Neural cell (in vitro differentiated cells): ENCODE results near the gene SWAP70. TPM values are rescaled to one million over a fixed set of nuclear protein-coding genes. Genes with fewer than 3 reads are reported as not detected.

Experiments
- H2AFZ ChIP-seq: fragments of 200-600, 300-800 bp; sonication (generic), shearing (Covaris generic); 2 replicates; pipeline ENCODE4 v1.6.0; 2014; ENCODE audit warnings: low read depth, mild to moderate bottlenecking, antibody characterized with exemption, low read length, moderate library complexity
- H3F3A ChIP-seq: fragments of 200-600 bp; shearing (Covaris generic); 2 replicates; pipeline ENCODE4 v1.6.1; 2016; ENCODE audit warnings: mild to moderate bottlenecking, moderate library complexity, mixed read lengths, antibody characterized with exemption, low read length; ENCODE audit not compliant: insufficient read depth, poor library complexity, severe bottlenecking
- H3K27ac ChIP-seq: fragments of 200-600, 300-800 bp; sonication (generic), shearing (Covaris generic); 2 replicates; pipeline ENCODE4 v1.5.1; 2014; ENCODE audit warnings: mild to moderate bottlenecking, low read length, moderate library complexity
- H3K27me3 ChIP-seq: fragments of 300-800, 200-600 bp; sonication (generic), shearing (Covaris generic); 2 replicates; pipeline ENCODE4 v1.6.0; 2014; ENCODE audit warnings: mild to moderate bottlenecking, low read depth, low read length, moderate library complexity; ENCODE audit not compliant: insufficient read depth
- H3K36me3 ChIP-seq: fragments of 300-800, 200-600 bp; sonication (generic), shearing (Covaris generic); 2 replicates; pipeline ENCODE4 v1.5.1; 2014; ENCODE audit warnings: mild to moderate bottlenecking, antibody characterized with exemption, low read length, moderate library complexity; ENCODE audit not compliant: insufficient read depth
- H3K4me2 ChIP-seq: fragments of 300-800, 200-600 bp; sonication (generic), shearing (Covaris generic); 2 replicates; pipeline ENCODE4 v1.6.0; 2014; ENCODE audit warnings: mild to moderate bottlenecking, low read length
- H3K4me3 ChIP-seq: fragments of 300-800, 200-600 bp; sonication (generic), shearing (Covaris generic); 2 replicates; pipeline ENCODE4 v1.5.1; 2014; ENCODE audit warnings: mild to moderate bottlenecking, low read length, moderate library complexity
- H3K79me2 ChIP-seq: fragments of 200-600 bp; shearing (Covaris generic); replicated peaks from 2 replicates; pipeline ENCODE4 v1.6.0; 2014; ENCODE audit warnings: mild to moderate bottlenecking, low read length, moderate library complexity; ENCODE audit not compliant: insufficient read depth
- H3K9ac ChIP-seq: fragments of 300-800, 200-600 bp; sonication (generic), shearing (Covaris generic); 2 replicates; pipeline ENCODE4 v1.6.1; 2016; ENCODE audit warnings: mild to moderate bottlenecking, low read length, mixed read lengths
- H3K9me2 ChIP-seq: fragments of 200-600 bp; shearing (Covaris generic); 2 replicates; pipeline ENCODE4 v1.6.1; 2016; ENCODE audit warnings: mild to moderate bottlenecking, low read length, mixed read lengths; ENCODE audit not compliant: insufficient read depth
- H3K9me3 ChIP-seq: fragments of 200-600, 300-800 bp; sonication (generic), shearing (Covaris generic); 2 replicates; pipeline ENCODE4 v1.6.1; 2016; ENCODE audit warnings: mild to moderate bottlenecking, mixed run types, low read length, moderate library complexity, mixed read lengths
- H4K20me1 ChIP-seq: fragments of 200-600 bp; shearing (Covaris generic); 2 replicates; pipeline ENCODE4 v1.6.1; 2016; ENCODE audit warnings: mild to moderate bottlenecking, mixed run types; ENCODE audit not compliant: insufficient read depth
- EP300 ChIP-seq: fragments of 450-650 bp; conservative IDR thresholded peaks from 2 replicates; pipeline ENCODE4 v1.6.1; 2014; ENCODE audit warnings: antibody characterized with exemption, mild to moderate bottlenecking, moderate library complexity; ENCODE audit not compliant: poor library complexity, severe bottlenecking
- EZH2 ChIP-seq: fragments of 200-600, 300-800 bp; shearing (Covaris generic), sonication (generic); IDR thresholded peaks from 2 replicates; pipeline ENCODE4 v1.6.1; 2014; ENCODE audit warnings: antibody characterized with exemption, low read length, borderline replicate concordance, mild to moderate bottlenecking; ENCODE audit not compliant: insufficient read depth, poor library complexity, severe bottlenecking
- MXI1 ChIP-seq: fragments of 450-650 bp; conservative IDR thresholded peaks from 2 replicates; pipeline ENCODE4 v1.6.1; 2014; ENCODE audit warnings: antibody characterized with exemption, mild to moderate bottlenecking; ENCODE audit not compliant: poor library complexity, severe bottlenecking
- POLR2AphosphoS5 ChIP-seq: IDR thresholded peaks from 2 replicates; pipeline ENCODE4 v1.6.1; 2012
- RAD21 ChIP-seq: fragments of 450-650 bp; conservative IDR thresholded peaks from 2 replicates; pipeline ENCODE4 v1.6.1; 2014; ENCODE audit warnings: antibody characterized with exemption, mild to moderate bottlenecking, moderate library complexity
- SMC3 ChIP-seq: fragments of 450-650 bp; conservative IDR thresholded peaks from 2 replicates; pipeline ENCODE4 v1.6.1; 2014; ENCODE audit warnings: antibody characterized with exemption, mild to moderate bottlenecking, moderate library complexity; ENCODE audit not compliant: poor library complexity
- TAF1 ChIP-seq: IDR thresholded peaks from 2 replicates; pipeline ENCODE4 v1.6.1; 2012; ENCODE audit warnings: low read depth
- polyA plus RNA-seq: library from polyadenylated mRNA; depleted of rRNA; stranded (reverse); fragments of >200 nt; gene quantifications from 2 replicates; pipeline ENCODE4 v1.2.3, GENCODE V29; 2014
- TF ChIP-seq, protein P1 (sequence below): IDR thresholded peaks from 2 replicates; pipeline ENCODE4 v1.6.1; 2012; ENCODE audit warnings: borderline replicate concordance
- TF ChIP-seq, protein P2 (sequence below): fragments of 450-650 bp; IDR thresholded peaks from 2 replicates; pipeline ENCODE4 v1.5.1; 2014; ENCODE audit warnings: antibody characterized with exemption, mild to moderate bottlenecking, moderate library complexity; ENCODE audit not compliant: poor library complexity, severe bottlenecking

Gene SWAP70
- polyA plus RNA-seq, 1 donor from 2014 or later, result 1.4 TPM

DNA sequence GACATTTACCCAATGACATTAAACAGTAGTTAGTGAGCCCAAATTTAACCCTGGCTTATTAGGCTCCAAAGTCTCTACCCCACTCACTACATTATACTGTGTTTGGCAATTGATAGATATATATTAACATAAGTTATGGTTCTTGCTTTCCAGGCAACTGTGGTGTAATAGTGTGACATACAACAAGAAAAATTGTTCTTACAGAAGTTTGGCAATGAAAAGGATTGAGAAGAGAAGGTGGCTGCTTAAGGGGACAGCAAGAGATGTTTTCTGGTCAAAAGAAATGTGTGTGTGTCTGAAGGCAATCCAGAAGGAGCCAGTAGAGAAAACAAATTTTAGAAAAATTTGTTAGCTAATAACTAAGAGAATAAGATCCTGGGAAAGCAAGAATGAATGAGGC is 132.4 kb downstream of the SWAP70 start:
- Histone ChIP-seq H3K4me2 (no peak overlapping the region), H3F3A (no peaks in the 10 kb centered on the region), H4K20me1 (no peaks in the 10 kb centered on the region), H2AFZ (no peak overlapping the region), H3K79me2 (no peaks in the 10 kb centered on the region), H3K27me3 (no peaks in the 10 kb centered on the region), H3K9me2 (no peaks in the 10 kb centered on the region), H3K27ac (no peak overlapping the region), H3K36me3 (no peaks in the 10 kb centered on the region), H3K9ac (no peak overlapping the region), H3K9me3 (no peaks in the 10 kb centered on the region), H3K4me3 (no peak overlapping the region)
- TF ChIP-seq EP300, result no peak

DNA sequence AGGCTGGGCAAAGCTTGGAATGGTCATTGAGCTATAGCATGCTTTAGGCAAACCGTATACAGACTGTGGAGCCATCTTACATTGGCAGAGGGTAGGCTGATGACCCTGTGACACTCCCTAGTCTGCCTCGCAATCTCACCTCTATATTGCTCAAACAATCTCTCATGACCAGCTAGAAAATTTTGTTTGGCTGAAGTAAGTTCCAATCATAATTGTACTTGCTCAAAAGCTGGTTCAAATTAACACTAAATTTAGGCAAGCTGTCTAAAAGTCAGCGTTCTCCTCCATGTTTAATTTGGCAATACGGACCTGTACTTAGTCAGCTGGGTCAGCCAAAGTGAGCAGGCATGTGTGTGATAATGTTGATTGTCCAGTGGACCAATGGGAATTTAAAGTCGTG is 133.0 kb downstream of the SWAP70 start:
- Histone ChIP-seq H3F3A (no peaks in the 10 kb centered on the region), H4K20me1 (no peaks in the 10 kb centered on the region), H3K27ac (no peak overlapping the region), H3K9me3 (no peaks in the 10 kb centered on the region), H3K4me2 (no peak overlapping the region), H3K4me3 (no peak overlapping the region), H3K79me2 (no peaks in the 10 kb centered on the region), H3K9me2 (no peaks in the 10 kb centered on the region), H3K36me3 (no peaks in the 10 kb centered on the region), H3K27me3 (no peaks in the 10 kb centered on the region), H2AFZ (no peak overlapping the region), H3K9ac (no peak overlapping the region)
- no peak for TF ChIP-seq RAD21
- TF ChIP-seq MXI1, result no peak
- no peak for TF ChIP-seq POLR2AphosphoS5
- TF ChIP-seq TAF1, result no peak
- TF ChIP-seq EP300, result no peak
- no peak for TF ChIP-seq SMC3
- TF ChIP-seq, protein P1, sequence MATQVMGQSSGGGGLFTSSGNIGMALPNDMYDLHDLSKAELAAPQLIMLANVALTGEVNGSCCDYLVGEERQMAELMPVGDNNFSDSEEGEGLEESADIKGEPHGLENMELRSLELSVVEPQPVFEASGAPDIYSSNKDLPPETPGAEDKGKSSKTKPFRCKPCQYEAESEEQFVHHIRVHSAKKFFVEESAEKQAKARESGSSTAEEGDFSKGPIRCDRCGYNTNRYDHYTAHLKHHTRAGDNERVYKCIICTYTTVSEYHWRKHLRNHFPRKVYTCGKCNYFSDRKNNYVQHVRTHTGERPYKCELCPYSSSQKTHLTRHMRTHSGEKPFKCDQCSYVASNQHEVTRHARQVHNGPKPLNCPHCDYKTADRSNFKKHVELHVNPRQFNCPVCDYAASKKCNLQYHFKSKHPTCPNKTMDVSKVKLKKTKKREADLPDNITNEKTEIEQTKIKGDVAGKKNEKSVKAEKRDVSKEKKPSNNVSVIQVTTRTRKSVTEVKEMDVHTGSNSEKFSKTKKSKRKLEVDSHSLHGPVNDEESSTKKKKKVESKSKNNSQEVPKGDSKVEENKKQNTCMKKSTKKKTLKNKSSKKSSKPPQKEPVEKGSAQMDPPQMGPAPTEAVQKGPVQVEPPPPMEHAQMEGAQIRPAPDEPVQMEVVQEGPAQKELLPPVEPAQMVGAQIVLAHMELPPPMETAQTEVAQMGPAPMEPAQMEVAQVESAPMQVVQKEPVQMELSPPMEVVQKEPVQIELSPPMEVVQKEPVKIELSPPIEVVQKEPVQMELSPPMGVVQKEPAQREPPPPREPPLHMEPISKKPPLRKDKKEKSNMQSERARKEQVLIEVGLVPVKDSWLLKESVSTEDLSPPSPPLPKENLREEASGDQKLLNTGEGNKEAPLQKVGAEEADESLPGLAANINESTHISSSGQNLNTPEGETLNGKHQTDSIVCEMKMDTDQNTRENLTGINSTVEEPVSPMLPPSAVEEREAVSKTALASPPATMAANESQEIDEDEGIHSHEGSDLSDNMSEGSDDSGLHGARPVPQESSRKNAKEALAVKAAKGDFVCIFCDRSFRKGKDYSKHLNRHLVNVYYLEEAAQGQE, result no peak
- TF ChIP-seq, protein P2, sequence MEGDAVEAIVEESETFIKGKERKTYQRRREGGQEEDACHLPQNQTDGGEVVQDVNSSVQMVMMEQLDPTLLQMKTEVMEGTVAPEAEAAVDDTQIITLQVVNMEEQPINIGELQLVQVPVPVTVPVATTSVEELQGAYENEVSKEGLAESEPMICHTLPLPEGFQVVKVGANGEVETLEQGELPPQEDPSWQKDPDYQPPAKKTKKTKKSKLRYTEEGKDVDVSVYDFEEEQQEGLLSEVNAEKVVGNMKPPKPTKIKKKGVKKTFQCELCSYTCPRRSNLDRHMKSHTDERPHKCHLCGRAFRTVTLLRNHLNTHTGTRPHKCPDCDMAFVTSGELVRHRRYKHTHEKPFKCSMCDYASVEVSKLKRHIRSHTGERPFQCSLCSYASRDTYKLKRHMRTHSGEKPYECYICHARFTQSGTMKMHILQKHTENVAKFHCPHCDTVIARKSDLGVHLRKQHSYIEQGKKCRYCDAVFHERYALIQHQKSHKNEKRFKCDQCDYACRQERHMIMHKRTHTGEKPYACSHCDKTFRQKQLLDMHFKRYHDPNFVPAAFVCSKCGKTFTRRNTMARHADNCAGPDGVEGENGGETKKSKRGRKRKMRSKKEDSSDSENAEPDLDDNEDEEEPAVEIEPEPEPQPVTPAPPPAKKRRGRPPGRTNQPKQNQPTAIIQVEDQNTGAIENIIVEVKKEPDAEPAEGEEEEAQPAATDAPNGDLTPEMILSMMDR, result no peak
- no peak for TF ChIP-seq EZH2

DNA sequence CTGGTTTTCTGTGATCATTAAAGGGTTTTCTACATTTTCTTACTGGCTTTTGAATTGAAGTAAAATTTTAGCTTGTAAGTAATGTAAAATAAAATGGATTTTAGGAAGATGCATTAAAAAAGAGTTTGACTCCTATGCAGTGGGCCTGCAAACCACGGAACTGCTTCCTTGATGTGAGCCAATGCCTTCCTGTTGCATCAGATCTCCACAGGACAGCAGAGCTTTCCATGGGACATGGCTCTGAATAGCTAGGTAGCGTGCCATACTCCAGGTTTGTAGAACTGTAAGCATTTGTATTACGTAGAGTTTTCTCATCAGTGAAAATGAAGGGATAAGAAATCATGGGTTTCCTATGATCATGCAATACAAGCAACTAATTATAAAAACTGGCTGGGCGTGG is 133.4 kb downstream of the SWAP70 start:
- Histone ChIP-seq H4K20me1 (no peaks in the 10 kb centered on the region), H3K27ac (no peak overlapping the region), H3K9ac (no peak overlapping the region), H3K79me2 (no peaks in the 10 kb centered on the region), H3K9me3 (no peaks in the 10 kb centered on the region), H3F3A (no peaks in the 10 kb centered on the region), H3K27me3 (no peaks in the 10 kb centered on the region), H2AFZ (no peak overlapping the region), H3K36me3 (no peaks in the 10 kb centered on the region), H3K9me2 (no peaks in the 10 kb centered on the region), H3K4me3 (no peak overlapping the region), H3K4me2 (no peak overlapping the region)
- TF ChIP-seq POLR2AphosphoS5 (no peak), SMC3 (no peak), RAD21 (no peak), MXI1 (no peak), EZH2 (no peak), TAF1 (no peak), EP300 (no peak)
- TF ChIP-seq, protein P1, result no peak
- TF ChIP-seq, protein P2, result no peak
